Measurements from ENCODE around the gene SWT1. TPM values are rescaled to one million over a fixed set of nuclear protein-coding genes. Genes with fewer than 3 reads are reported as not detected.

The SWT1 gene
- total and polyA plus RNA-seq, 7 donors, result 1.7 to 6.1 (median 3.6) TPM

GRCh38 chr1:185263292-185263691 lies 106.3 kb downstream of the SWT1 start:
- Histone ChIP-seq H3K36me3 (ENCODE audit: insufficient read depth in 1 of 2, low read depth in 1 of 2) (no peaks in the 10 kb centered on the region), H3K9me3 (no peaks in the 10 kb centered on the region), H3K4me1 (peaks cover 7% of the 10 kb centered on the region), H3K27me3 (ENCODE audit: insufficient read depth in 3 of 3, low read length in 2 of 3) (no peaks in the 10 kb centered on the region), H3K4me3 (no peak overlapping the region), H3K27ac (no peak overlapping the region)
- WGBS, 3 donors, result 95 to 96% (median 96%) methylated on average over 3 of the region's 3 CpGs
- no peak for ATAC-seq
- TF ChIP-seq CTCF (IDR thresholded peaks at IDR 0.05), result no peak
- no peak for DNase-seq
- intact Hi-C loops (cut with DNase I), result no loop called here

GRCh38 chr1:185263780-185264179 lies 106.8 kb downstream of the SWT1 start:
- peaks cover 7% of the 10 kb centered on the region for H3K4me1 ChIP-seq
- 92 to 100% (median 100%) methylated on average over 1 of the region's 1 CpG for WGBS, 3 donors
- intact Hi-C loops (cut with DNase I), result no loop called here

GRCh38 chr1:185265314-185265713 lies 108.3 kb downstream of the SWT1 start:
- no peaks in the 10 kb centered on the region for H3K9me3 ChIP-seq
- ATAC-seq (no peak), DNase-seq (no peak)
- intact Hi-C loops (cut with DNase I), result no loop called here
- no peaks in the 10 kb centered on the region for H3K36me3 ChIP-seq (ENCODE audit: insufficient read depth in 1 of 2, low read depth in 1 of 2)
- H3K4me3 ChIP-seq, result no peak overlapping the region
- no peaks in the 10 kb centered on the region for H3K4me1 ChIP-seq
- WGBS, 3 donors, result 92 to 94% (median 93%) methylated on average over 4 of the region's 4 CpGs
- H3K27ac ChIP-seq, result no peak overlapping the region
- no peaks in the 10 kb centered on the region for H3K27me3 ChIP-seq (ENCODE audit: insufficient read depth in 3 of 3, low read length in 2 of 3)
- TF ChIP-seq CTCF (IDR thresholded peaks at IDR 0.05), result no peak

More at GRCh38 chr1:185263780-185264179, 106.8 kb downstream of the SWT1 start:
- H3K4me3 ChIP-seq, result no peak overlapping the region
- no peaks in the 10 kb centered on the region for H3K27me3 ChIP-seq (ENCODE audit: insufficient read depth in 3 of 3, low read length in 2 of 3)
- H3K27ac ChIP-seq, result no peak overlapping the region
- ATAC-seq, result no peak
- no peak for TF ChIP-seq CTCF (IDR thresholded peaks at IDR 0.05)
- H3K36me3 ChIP-seq (ENCODE audit: insufficient read depth in 1 of 2, low read depth in 1 of 2), result no peaks in the 10 kb centered on the region
- DNase-seq, result no peak
- H3K9me3 ChIP-seq, result no peaks in the 10 kb centered on the region

GRCh38 chr1:185267301-185267700 lies 110.3 kb downstream of the SWT1 start:
- DNase-seq, result no peak
- Histone ChIP-seq H3K27ac (no peak overlapping the region), H3K36me3 (ENCODE audit: insufficient read depth in 1 of 2, low read depth in 1 of 2) (peaks cover 0 to 11% of the 10 kb centered on the region in 2 donors), H3K4me1 (no peaks in the 10 kb centered on the region), H3K9me3 (no peaks in the 10 kb centered on the region), H3K27me3 (ENCODE audit: insufficient read depth in 3 of 3, low read length in 2 of 3) (no peaks in the 10 kb centered on the region), H3K4me3 (no peak overlapping the region)
- WGBS, 3 donors, result 57 to 68% (median 66%) methylated on average over 3 of the region's 3 CpGs
- TF ChIP-seq CTCF (IDR thresholded peaks at IDR 0.05), result no peak
- intact Hi-C loops (cut with DNase I), result no loop called here
- no peak for ATAC-seq

- intact Hi-C loops (cut with DNase I), result no loop called here
- ATAC-seq (no peak), DNase-seq (no peak)
These were observed 110.7 kb downstream of the SWT1 start for GRCh38 chr1:185267701-185268100.

More at GRCh38 chr1:185267701-185268100, 110.7 kb downstream of the SWT1 start:
- Histone ChIP-seq H3K36me3 (ENCODE audit: insufficient read depth in 1 of 2, low read depth in 1 of 2) (peaks cover 0 to 12% of the 10 kb centered on the region in 2 donors), H3K4me3 (no peak overlapping the region), H3K4me1 (no peaks in the 10 kb centered on the region), H3K27ac (no peak overlapping the region), H3K9me3 (no peaks in the 10 kb centered on the region), H3K27me3 (ENCODE audit: insufficient read depth in 3 of 3, low read length in 2 of 3) (no peaks in the 10 kb centered on the region)
- no peak for TF ChIP-seq CTCF (IDR thresholded peaks at IDR 0.05)
